ENCODE results near the gene ZNF620. TPM values are rescaled to one million over a fixed set of nuclear protein-coding genes. Genes with fewer than 3 reads are reported as not detected.
"Not testable (repeated sequence)": the region's sequence is repeated elsewhere in the genome, so short reads cannot be mapped to it uniquely, and the experiment has no call there.

Gene ZNF620
- total RNA-seq, 1 donor from 2014 or later, result 7.0 TPM

- intact Hi-C loops (cut with DNase I), result no loop called here
- H3K4me3 ChIP-seq, result no peak overlapping the region
- H3K36me3 ChIP-seq, result peaks cover 59% of the 10 kb centered on the region
- no peak for ATAC-seq
- H3K4me1 ChIP-seq, result no peaks in the 10 kb centered on the region
- TF ChIP-seq CTCF (IDR thresholded peaks at IDR 0.05), result no peak
- no peak overlapping the region for H3K27ac ChIP-seq
- H3K9me3 ChIP-seq, result no peaks in the 10 kb centered on the region
- no peaks in the 10 kb centered on the region for H3K27me3 ChIP-seq
- no peak for DNase-seq
Observed at GRCh38 chr3:40532252-40532651, 26.4 kb downstream of the ZNF620 start.

GRCh38 chr3:40534283-40534682, 28.4 kb downstream of the ZNF620 start:
- no peaks in the 10 kb centered on the region for H3K27me3 ChIP-seq
- H3K9me3 ChIP-seq, result no peaks in the 10 kb centered on the region
- no peak overlapping the region for H3K27ac ChIP-seq
- peaks cover 59% of the 10 kb centered on the region for H3K36me3 ChIP-seq
- ATAC-seq (no peak), DNase-seq (no peak)
- H3K4me3 ChIP-seq, result no peak overlapping the region
- no peaks in the 10 kb centered on the region for H3K4me1 ChIP-seq
- no peak for TF ChIP-seq CTCF (IDR thresholded peaks at IDR 0.05)
- intact Hi-C loops (cut with DNase I), result no loop called here

GRCh38 chr3:40546816-40547215, 41.0 kb downstream of the ZNF620 start:
- intact Hi-C loops (cut with DNase I), result no loop called here
- no peaks in the 10 kb centered on the region for H3K36me3 ChIP-seq
- no peaks in the 10 kb centered on the region for H3K27me3 ChIP-seq
- no peak overlapping the region for H3K27ac ChIP-seq
- no peak for DNase-seq
- H3K9me3 ChIP-seq, result no peaks in the 10 kb centered on the region
- H3K4me3 ChIP-seq, result no peak overlapping the region
- ATAC-seq, result no peak
- TF ChIP-seq CTCF (IDR thresholded peaks at IDR 0.05), result no peak
- H3K4me1 ChIP-seq, result no peaks in the 10 kb centered on the region

DNA sequence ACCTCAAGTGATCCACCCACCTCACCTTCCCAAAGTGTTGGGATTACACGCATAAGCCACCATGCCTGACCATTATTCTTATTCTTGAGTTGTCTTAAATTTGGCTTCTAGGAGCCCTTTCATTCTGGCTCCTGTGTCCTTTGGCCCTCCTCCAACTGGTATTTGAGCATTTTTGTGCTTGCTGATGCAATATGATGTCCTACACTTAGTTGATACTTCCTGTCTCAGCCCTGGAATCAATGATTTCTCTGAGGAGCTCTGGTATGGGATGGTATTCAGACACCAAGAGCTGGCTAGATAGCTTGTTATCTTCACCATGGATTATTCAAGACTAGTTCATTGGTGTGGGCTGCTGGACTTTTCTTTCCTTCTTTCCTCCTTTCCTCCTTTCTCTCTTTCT, 44.3 kb downstream of the ZNF620 start:
- H3K4me1 ChIP-seq, result no peaks in the 10 kb centered on the region
- intact Hi-C loops (cut with DNase I), result no loop called here
- no peak for DNase-seq
- no peak overlapping the region for H3K4me3 ChIP-seq
- no peaks in the 10 kb centered on the region for H3K27me3 ChIP-seq
- no peaks in the 10 kb centered on the region for H3K36me3 ChIP-seq
- no peak for TF ChIP-seq CTCF (IDR thresholded peaks at IDR 0.05)
- ATAC-seq, result no peak
- H3K27ac ChIP-seq, result no peak overlapping the region
- H3K9me3 ChIP-seq, result no peaks in the 10 kb centered on the region

GRCh38 chr3:40557575-40558161, 51.8 kb downstream of the ZNF620 start:
- no peaks in the 10 kb centered on the region for H3K9me3 ChIP-seq
- no peaks in the 10 kb centered on the region for H3K27me3 ChIP-seq
- intact Hi-C loops (cut with DNase I), result no loop called here
- H3K4me1 ChIP-seq, result no peaks in the 10 kb centered on the region
- DNase-seq (no peak), ATAC-seq (no peak)
- no peaks in the 10 kb centered on the region for H3K36me3 ChIP-seq
- no peak overlapping the region for H3K4me3 ChIP-seq
- TF ChIP-seq CTCF (IDR thresholded peaks at IDR 0.05), result no peak
- no peak overlapping the region for H3K27ac ChIP-seq

- DNase-seq; H3K4me3 ChIP-seq; ATAC-seq; H3K9me3 ChIP-seq; H3K4me1 ChIP-seq; H3K27me3 ChIP-seq; intact Hi-C loops (cut with DNase I); H3K27ac ChIP-seq; H3K36me3 ChIP-seq: not testable (repeated sequence)
Observed at GRCh38 chr3:40562482-40562881, 56.6 kb downstream of the ZNF620 start.

- intact Hi-C loops (cut with DNase I); H3K27ac ChIP-seq; H3K27me3 ChIP-seq; H3K4me3 ChIP-seq; ATAC-seq; H3K4me1 ChIP-seq; H3K36me3 ChIP-seq; DNase-seq; H3K9me3 ChIP-seq: not testable (repeated sequence)
Observed at GRCh38 chr3:40565629-40566028, 59.8 kb downstream of the ZNF620 start.

All from upper lobe of right lung (tissue), 1 donor.